Measurements from ENCODE around the gene CCDC178.

DNA sequence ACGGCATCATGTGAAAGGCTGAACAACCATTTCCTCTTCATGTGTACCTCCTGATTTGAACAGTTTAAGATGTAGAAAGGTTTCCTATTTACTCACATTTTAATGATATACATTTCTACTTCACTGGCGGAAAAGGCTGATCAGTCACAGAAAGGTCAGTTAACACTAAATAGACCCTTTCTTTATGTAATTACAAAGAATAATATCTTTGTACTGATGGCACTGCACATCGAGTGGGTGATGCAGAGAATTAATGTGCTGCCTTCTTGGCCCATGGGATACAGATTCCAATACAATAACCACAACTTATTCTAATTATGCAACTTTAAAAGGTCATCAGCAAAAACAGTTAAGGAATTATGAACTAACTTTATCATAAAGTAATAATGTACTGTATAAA lies 339.2 kb downstream of the CCDC178 start:
- TF ChIP-seq, protein P1, sequence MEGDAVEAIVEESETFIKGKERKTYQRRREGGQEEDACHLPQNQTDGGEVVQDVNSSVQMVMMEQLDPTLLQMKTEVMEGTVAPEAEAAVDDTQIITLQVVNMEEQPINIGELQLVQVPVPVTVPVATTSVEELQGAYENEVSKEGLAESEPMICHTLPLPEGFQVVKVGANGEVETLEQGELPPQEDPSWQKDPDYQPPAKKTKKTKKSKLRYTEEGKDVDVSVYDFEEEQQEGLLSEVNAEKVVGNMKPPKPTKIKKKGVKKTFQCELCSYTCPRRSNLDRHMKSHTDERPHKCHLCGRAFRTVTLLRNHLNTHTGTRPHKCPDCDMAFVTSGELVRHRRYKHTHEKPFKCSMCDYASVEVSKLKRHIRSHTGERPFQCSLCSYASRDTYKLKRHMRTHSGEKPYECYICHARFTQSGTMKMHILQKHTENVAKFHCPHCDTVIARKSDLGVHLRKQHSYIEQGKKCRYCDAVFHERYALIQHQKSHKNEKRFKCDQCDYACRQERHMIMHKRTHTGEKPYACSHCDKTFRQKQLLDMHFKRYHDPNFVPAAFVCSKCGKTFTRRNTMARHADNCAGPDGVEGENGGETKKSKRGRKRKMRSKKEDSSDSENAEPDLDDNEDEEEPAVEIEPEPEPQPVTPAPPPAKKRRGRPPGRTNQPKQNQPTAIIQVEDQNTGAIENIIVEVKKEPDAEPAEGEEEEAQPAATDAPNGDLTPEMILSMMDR (IDR thresholded peaks at IDR 0.05 in 8 of 11, conservative IDR thresholded peaks at IDR 0.05 in 3 of 11), result no peak
- TF ChIP-seq POLR2A (IDR thresholded peaks at IDR 0.05), result no peak
- no peak for TF ChIP-seq POLR2AphosphoS5 (IDR thresholded peaks at IDR 0.05)
